ENCODE data around the gene TMEM74B.

Gene TMEM74B

DNA sequence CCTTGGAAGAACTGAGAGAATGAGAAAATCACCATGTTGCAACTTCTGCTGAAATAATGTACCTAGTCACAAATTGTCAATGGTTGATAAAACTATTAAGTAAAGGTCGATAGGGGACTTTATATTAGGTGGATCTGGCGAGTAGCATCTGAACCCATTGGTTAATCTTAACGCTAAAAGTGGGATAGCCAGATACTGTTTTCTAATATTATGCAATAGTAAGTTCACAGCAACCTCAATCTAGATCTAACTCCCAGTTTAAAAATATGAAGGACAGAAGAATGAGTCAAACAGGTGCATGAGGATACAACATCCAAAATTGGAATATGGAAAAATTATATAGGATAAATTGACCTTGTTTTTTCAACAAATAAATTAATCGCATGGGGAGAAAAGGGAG lies 47.5 kb downstream of the TMEM74B start:
- no peak for DNase-seq (ENCODE audit: low read depth)

DNA sequence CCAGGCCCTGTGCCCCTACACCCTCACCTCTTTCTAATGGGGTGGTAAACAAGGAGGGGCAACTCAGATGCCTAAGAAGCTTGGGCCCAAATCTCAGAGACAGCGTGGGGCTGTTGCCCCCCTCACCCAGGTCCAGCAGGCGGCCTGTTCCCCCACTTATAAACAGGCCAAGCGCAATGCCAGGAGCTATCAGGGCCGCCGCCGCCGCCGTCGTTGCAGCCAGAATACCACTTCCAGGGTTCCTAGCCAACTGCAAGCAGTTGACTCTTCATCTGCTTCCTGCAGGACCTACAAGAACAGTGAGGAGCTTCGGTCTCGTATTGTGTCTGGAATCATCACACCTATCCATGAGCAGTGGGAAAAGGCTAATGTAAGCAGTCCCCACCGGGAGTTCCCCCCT lies 49.9 kb downstream of the TMEM74B start:
- no peak for DNase-seq (ENCODE audit: low read depth)

DNA sequence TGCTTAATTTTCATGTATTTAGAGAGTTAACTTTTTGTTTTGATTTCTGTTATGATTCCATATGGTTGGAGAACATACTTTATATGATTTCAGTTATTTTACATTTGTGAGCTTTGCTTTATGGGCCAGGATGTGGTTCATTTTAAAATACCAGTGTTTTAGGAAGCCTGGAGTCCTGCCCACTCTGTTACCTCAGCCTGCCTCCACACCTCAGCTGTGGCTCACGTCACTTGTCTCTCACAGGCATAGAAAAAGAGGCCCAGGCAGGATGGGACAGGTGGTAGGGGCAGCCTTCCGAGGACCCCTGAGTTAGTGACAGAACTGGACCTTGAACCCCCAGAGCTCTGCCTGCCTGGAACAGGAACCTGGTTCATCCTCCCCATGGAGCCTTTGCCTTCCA lies 50.4 kb downstream of the TMEM74B start:
- DNase-seq (ENCODE audit: low read depth), result no peak

DNA sequence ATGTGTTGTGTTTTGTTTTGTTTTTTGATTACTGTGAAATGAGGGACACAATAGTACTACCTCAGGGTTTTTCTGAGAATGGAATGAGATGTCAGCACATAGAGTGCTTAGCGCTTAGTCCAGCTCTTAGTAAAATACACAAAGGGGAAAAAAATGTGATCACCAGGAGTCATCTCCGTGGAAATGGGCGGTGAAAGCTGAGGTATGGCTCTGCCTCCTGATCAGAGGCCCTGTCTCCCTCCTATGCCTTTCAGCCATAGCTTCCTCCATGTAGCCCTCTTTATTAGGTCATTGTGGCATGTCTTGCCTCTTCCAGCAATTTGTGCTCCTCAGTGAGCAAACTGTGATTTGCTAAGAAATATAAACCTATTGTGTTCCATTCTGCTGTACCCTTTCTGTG lies 53.4 kb downstream of the TMEM74B start:
- DNase-seq (ENCODE audit: low read depth), result no peak

DNA sequence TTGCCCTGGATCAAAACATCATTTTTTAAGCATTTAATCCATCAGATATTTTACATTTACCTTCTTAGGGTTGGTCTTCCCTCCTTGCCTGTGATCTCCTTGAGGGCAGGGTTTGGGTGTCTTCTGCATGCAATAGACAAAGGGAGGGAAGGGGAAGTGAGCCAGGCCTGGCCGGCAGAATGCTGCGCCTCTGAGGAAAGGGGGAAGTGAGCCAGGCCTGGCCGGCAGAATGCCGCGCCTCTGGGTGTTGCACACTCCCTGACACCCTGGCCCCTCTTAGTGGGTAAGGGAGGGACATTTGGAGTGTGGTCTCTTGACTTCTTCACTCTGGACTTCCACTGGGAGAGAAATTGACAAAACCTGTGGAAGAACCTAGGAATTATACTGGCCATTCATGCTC lies 53.9 kb downstream of the TMEM74B start:
- DNase-seq (ENCODE audit: low read depth), result no peak

Measured in activated T-helper 9 cell treated with anti-CD3 and anti-CD28 coated beads, Interleukin-2, amount 50 U/mL, for 16 hours (primary cell).